Neuron (in vitro differentiated cells): ENCODE data around the gene MRPS12.
A peak's percentile ranks its signal among the peaks of the same experiment; 100 is the strongest.
"Not testable (repeated sequence)": the region's sequence is repeated elsewhere in the genome, so short reads cannot be mapped to it uniquely, and the experiment has no call there.

Experiments used
- H2AFZ ChIP-seq: one replicate; pipeline ENCODE4 v1.6.1; 2013; ENCODE audit warnings: low read depth, mild to moderate bottlenecking, inconsistent platforms, low read length, moderate library complexity
- H3K27me3 ChIP-seq: one replicate; pipeline ENCODE4 v1.6.1; 2013; ENCODE audit warnings: low read length; ENCODE audit not compliant: insufficient read depth
- H3K36me3 ChIP-seq: one replicate; pipeline ENCODE4 v1.6.1; 2013; ENCODE audit warnings: low read length; ENCODE audit not compliant: insufficient read depth
- H3K4me1 ChIP-seq: one replicate; pipeline ENCODE4 v1.6.1; 2013; ENCODE audit warnings: low read length; ENCODE audit not compliant: insufficient read depth
- H3K4me3 ChIP-seq: 2 replicates; pipeline ENCODE4 v1.5.1; 2013; ENCODE audit warnings: mild to moderate bottlenecking, low read length, moderate library complexity
- H3K9me3 ChIP-seq: one replicate; pipeline ENCODE4 v1.6.1; 2013; ENCODE audit warnings: low read length

MRPS12 gene

DNA sequence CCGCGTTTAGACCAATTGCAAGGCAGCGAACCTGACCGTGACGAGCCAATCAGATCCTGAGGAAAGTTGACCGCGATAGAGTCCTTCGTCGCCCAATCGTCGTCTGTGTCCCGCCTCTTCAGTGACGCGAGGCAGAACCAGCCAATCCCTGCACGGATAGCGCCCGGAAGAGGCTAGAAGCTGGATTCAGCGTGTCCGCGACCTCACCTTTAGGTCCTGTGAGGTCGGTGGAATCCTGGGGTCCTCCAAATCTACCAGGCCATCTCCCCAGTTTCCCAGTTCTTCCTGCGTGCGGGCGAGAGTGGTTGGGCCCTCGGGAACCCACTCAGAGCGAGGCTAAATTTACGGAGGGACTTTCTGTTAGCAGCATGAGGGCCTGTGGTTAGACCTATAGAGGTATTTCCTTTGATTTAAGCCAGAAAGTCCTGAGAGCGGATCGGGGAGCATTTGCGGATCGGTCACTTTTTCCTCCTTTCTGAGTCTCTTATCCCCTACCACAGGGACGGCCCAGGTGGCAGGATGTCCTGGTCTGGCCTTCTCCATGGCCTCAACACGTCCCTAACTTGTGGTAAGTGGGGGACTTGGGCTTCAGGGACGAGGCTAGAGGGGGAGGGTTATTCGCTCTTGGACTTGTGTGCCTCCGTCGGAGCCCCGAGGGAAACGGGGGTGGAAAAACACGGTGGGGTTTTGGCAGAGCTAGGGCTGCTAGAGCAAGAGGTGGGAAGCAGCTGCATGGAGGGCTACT is at the start of gene MRPS12:
MRPS12 (plus strand) TSS at position 169 of the 745 bp plus-strand sequence; CDS start at position 520, 351 bp downstream.
- Histone ChIP-seq H2AFZ (peak within 1 kb of the TSS; percentile 79), H3K4me1 (peaks cover 11% of the 10 kb centered on the region), H3K9me3 (peaks cover 4% of the 10 kb centered on the region), H3K27me3 (no peaks in the 10 kb centered on the region), H3K36me3 (peaks cover 18% of the 10 kb centered on the region), H3K4me3 (peak within 1 kb of the TSS; percentile 90)

DNA sequence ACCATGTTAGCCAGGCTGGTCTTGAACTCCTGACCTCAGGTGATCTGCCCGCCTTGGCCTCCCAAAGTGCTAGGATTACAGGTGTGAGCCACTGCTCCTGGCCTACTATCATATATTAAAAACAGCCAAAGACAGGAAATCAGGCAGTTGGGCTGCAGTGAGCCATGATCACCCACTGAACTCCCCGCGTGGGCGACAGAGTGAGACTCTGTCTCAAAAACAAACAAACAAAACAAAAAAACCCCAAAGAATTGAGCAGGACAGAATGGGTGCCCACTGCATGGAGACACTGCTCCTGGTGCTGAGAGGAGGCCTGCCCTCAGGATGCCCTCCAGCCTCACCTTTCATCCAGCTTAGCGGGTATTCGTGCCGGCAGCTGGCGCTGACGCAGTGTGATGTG is 47.5 kb upstream of the MRPS12 start:
- H3K36me3 ChIP-seq, result peaks cover 3% of the 10 kb centered on the region
- no peak overlapping the region for H2AFZ ChIP-seq
- H3K4me1 ChIP-seq, result no peaks in the 10 kb centered on the region
- no peaks in the 10 kb centered on the region for H3K9me3 ChIP-seq
- H3K27me3 ChIP-seq, result no peaks in the 10 kb centered on the region
- H3K4me3 ChIP-seq, result no peak overlapping the region

DNA sequence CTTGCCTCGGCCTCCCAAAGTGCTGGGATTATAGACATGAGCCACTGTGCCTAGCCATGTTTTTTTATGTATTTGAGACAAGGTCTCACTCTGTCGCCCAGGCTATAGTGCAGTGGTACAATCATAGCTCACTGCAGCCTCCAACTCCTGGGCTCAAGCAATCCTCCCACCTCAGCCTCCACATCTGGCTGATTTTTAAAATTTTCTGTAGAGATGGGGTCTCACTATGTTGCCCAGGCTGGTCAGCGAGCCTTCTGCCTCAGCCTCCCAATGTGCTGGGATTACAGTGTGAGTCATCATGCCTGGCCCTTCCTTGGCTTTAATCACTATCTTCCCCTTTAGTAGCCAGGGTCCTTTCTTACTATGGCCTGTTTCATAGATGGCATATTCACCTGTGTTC is 46.1 kb upstream of the MRPS12 start:
- H3K9me3 ChIP-seq, H3K4me1 ChIP-seq, H3K27me3 ChIP-seq, H3K4me3 ChIP-seq, H2AFZ ChIP-seq, H3K36me3 ChIP-seq: not testable (repeated sequence)

DNA sequence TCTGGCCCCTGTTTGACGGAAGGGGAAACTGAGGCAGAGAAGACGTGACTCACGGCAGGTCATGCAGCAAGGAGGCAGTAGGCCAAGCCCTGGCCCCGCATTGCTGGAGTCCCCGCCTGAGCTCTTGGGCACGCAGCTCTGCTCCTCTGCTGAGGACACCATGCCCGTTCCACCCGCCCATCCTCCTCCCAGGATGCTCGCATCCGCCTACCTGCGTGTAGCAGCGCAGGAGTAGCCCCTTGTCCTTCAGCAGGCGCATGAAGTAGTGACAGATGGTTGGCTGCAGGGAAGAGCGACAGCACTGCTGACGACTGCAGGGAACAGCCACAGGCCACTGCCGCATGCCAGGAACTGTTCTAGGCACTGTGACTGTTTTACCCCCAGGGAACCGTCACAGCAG is 41.9 kb upstream of the MRPS12 start:
- Histone ChIP-seq H3K9me3 (no peaks in the 10 kb centered on the region), H3K4me3 (no peak overlapping the region), H3K27me3 (no peaks in the 10 kb centered on the region), H3K36me3 (peaks cover 15% of the 10 kb centered on the region), H2AFZ (no peak overlapping the region), H3K4me1 (no peaks in the 10 kb centered on the region)

DNA sequence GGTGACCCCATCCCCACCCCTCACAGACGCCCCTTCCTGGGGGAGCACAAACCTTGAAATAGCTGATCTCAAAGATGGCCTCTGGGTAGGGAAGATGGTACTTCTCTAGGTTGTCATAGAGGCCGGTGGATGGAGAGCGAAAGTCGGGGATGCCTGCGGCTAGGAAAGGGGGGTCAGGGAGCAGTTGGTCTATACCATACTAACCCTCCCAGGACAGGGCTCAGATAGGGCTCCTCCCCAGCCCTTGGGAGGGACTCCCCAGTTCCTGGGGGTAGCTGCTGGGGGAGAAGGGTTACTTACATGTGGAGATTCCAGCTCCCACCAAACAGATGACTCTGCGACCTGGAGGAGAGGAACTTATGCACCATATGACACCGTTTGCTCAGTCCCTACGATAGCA is 40.9 kb upstream of the MRPS12 start:
- no peaks in the 10 kb centered on the region for H3K9me3 ChIP-seq
- peaks cover 15% of the 10 kb centered on the region for H3K36me3 ChIP-seq
- no peaks in the 10 kb centered on the region for H3K27me3 ChIP-seq
- H2AFZ ChIP-seq, result no peak overlapping the region
- H3K4me3 ChIP-seq, result no peak overlapping the region
- H3K4me1 ChIP-seq, result no peaks in the 10 kb centered on the region

DNA sequence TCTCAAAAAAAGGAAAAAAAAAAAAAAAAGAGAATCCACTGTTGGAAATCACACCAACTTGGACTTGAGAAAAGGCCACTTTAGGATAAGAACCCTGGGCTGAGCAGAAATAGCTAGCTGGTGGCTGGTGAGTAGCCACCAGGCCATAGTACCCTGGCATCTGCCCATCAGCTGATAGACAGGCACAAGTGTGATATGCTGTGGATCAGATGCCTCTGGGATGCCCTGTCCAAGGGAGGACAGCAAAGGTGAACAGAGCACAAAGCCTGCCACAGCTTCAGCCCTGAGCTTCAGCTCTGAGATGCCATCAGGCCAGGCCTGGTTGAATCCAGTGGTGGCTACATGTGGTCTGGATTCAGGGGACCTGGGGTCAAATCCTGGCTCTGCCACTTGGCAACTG is 40.1 kb upstream of the MRPS12 start:
- H3K36me3 ChIP-seq, result peaks cover 15% of the 10 kb centered on the region
- no peaks in the 10 kb centered on the region for H3K9me3 ChIP-seq
- no peak overlapping the region for H3K4me3 ChIP-seq
- no peaks in the 10 kb centered on the region for H3K4me1 ChIP-seq
- no peak overlapping the region for H2AFZ ChIP-seq
- H3K27me3 ChIP-seq, result no peaks in the 10 kb centered on the region

DNA sequence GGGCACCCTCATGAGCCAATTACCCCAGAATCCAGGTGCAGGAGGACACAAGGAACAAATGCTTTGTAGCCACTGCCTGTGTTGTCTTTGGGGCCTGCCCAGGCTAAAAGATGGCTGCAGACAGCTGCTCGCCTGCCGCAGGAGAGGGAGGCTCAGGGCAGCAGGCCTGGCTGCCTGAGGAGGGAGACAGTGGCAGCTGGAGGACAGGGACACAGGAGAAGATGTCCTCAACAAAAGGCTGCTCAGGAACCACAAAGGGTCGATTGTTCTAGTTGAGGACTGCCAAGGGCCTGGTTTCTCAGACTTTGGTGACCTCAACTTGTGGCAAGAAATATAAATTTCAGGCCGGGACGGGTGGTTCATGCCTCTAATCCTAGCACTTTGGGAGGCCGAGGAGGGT is 39.0 kb upstream of the MRPS12 start:
- no peak overlapping the region for H2AFZ ChIP-seq
- H3K4me3 ChIP-seq, result no peak overlapping the region
- no peaks in the 10 kb centered on the region for H3K9me3 ChIP-seq
- H3K27me3 ChIP-seq, result no peaks in the 10 kb centered on the region
- peaks cover 15% of the 10 kb centered on the region for H3K36me3 ChIP-seq
- H3K4me1 ChIP-seq, result no peaks in the 10 kb centered on the region

DNA sequence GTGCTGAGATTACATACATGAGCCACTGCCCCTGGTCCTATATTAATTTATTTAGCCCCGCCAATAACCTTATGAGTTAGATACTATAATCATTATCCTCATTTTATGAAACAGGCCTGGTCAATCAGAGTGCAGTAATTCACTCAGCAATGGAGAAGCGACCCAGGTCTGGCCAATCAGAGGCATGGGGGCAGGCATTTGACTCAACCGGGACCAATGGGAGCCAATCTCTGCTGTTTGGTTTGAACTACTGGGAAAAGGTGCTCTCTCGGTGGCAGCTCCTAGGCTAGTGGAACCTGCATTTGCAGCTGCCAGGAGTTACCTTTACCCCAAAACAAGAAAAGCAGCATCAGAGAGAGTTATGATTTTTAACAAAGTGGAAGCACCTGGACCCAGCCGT is 37.9 kb upstream of the MRPS12 start:
- H3K9me3 ChIP-seq, result no peaks in the 10 kb centered on the region
- no peak overlapping the region for H2AFZ ChIP-seq
- H3K36me3 ChIP-seq, result peaks cover 15% of the 10 kb centered on the region
- no peaks in the 10 kb centered on the region for H3K27me3 ChIP-seq
- no peak overlapping the region for H3K4me3 ChIP-seq
- no peaks in the 10 kb centered on the region for H3K4me1 ChIP-seq

DNA sequence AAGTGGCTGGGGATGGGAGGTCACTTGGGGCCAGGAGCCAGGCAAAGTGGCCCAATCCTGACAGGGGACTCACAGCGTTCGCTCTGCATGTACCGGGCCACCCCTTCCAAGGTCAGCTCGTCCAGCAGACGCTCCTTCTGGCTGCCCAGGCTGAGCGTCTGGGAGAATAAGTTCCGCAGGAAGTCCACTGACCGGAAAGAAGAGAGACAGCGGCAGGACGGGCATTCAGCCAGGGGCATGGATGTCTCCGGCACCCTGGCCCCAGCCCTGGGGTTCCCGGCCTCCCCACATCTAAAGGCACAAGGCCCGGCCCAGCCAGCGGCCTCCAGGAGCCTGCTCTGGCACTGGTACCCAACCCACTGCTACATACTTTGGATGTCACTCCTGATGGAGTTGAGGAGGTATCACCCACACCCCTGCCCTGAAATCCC is 37.4 kb upstream of the MRPS12 start:
- Histone ChIP-seq H3K9me3 (no peaks in the 10 kb centered on the region), H3K36me3 (peaks cover 15% of the 10 kb centered on the region), H3K4me1 (no peaks in the 10 kb centered on the region), H2AFZ (no peak overlapping the region), H3K27me3 (no peaks in the 10 kb centered on the region), H3K4me3 (no peak overlapping the region)

DNA sequence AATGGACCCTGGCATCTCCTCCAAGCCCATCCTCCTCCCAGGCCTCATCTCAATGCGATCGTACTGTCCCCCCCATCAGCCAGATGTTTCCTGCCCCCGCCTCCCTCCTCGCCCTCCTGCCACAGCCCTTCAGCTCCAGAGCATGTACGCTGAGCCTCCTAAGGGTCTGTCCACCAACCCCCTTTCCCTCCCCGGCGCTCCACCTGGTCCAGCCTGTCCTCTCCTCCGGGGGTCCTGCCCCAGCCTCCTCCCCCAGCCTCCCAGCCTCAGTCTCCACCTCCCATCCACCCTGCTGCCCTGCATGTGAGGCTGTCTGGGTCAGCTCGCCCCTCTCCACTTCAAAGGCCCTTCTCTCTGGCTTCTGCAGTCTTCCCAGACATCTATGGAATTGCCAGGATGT is 35.8 kb upstream of the MRPS12 start:
- no peaks in the 10 kb centered on the region for H3K9me3 ChIP-seq

DNA sequence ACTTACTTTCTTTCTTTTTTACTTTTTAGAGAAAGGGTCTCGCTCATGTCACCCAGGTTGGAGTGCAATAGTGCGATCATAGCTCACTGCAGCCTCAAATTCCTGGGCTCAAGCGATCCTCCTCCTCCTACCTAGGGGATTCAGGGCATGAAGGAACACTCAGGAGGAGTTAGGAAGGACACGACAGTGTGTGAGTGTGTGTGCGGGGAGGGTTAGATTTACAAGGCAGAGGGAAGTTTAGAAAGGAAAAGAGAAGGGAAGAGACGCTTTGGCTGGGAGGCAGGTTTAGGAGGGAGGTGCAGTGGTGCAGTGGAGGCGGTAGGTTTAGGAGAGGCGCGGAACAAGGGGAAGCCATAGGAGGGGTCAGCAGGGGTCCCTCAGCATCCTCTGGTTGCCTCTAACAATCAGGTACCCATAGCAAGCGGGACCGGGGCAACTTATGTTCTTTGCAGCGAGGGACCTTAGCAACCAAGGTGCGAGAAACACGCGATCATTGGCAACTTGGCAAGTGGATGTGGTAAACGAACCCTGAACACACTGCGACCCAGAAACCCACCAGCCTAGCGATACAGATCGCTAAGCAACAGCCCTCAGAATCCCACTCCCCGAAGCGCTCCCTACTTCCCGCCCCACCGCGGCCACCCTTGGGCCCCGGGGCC is 31.8 kb upstream of the MRPS12 start:
- Histone ChIP-seq H3K4me1 (peaks cover 10% of the 10 kb centered on the region), H3K36me3 (no peaks in the 10 kb centered on the region), H3K27me3 (no peaks in the 10 kb centered on the region), H2AFZ (peak overlapping the region; percentile 69), H3K9me3 (no peaks in the 10 kb centered on the region), H3K4me3 (peak overlapping the region; percentile 74)

More for the DNA sequence above, 35.8 kb upstream of the MRPS12 start:
- H2AFZ ChIP-seq, result no peak overlapping the region
- H3K27me3 ChIP-seq, result no peaks in the 10 kb centered on the region
- H3K36me3 ChIP-seq, result peaks cover 2% of the 10 kb centered on the region
- H3K4me1 ChIP-seq, result peaks cover 6% of the 10 kb centered on the region
- H3K4me3 ChIP-seq, result no peak overlapping the region

DNA sequence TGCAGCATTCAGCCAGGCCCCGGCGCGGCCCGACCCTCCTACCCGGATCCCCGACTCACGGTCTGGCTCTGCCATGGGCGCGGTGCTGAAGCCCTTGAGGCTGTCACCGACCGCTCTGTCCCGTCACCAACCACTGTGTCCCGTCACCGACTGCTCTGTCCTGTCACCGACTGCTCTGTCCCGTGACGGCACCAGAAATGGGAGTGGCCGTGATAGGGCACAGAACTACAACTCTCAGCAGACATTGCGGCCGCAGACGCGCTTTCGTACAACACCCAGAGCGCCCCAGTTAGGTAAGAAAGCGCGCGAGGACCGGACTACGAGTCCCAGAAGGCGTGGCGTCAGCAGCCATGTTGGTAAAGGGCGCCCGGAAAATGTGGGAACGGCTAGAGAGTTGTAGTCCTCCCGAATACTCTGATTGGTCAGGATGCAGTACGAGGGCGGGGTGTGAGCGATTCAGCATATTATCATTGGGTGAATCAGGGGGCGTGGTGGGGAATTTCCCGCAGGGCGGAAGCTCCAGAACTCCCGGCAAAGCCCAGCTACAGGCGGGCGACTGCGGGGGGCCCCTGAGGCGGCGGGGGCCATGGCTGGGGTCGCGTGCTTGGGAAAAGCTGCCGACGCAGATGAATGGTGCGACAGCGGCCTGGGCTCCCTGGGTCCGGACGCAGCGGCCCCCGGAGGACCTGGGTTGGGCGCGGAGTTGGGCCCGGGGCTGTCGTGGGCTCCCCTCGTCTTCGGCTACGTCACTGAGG is 31.1 kb upstream of the MRPS12 start, which contains the start of the genes NFKBIB and SIRT2:
NFKBIB (plus strand) TSS at position 523 of the 755 bp plus-strand sequence; CDS start at position 587, 64 bp downstream.
SIRT2 (minus strand) TSS at position 172 of the 755 bp plus-strand sequence; CDS start at position 75, 97 bp downstream.
- no peaks in the 10 kb centered on the region for H3K9me3 ChIP-seq
- no peaks in the 10 kb centered on the region for H3K36me3 ChIP-seq
- H3K27me3 ChIP-seq, result no peaks in the 10 kb centered on the region
- peak within 1 kb of the TSS; percentile 74 for H3K4me3 ChIP-seq
- H2AFZ ChIP-seq, result peak within 1 kb of the TSS; percentile 81
- peaks cover 10% of the 10 kb centered on the region for H3K4me1 ChIP-seq

DNA sequence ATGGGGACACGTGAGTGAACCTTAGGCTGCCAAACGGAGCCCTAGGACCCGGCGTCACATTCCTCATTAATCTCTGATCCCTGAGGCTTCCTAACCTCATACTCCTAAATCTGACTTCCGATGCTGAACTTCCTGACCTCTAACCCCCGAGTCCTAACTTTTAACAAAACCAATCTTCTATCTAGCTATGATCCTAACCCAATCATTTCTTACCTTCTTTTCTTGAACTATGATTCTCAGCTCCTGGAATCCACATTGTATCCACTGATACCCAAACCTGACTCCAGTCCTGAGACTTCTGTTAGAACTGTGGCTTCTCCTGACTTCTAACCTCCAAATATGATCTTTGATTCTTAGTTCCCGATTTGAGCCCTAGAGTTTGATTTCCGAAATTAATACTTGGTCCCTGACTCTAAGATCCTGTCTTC is 30.5 kb upstream of the MRPS12 start:
- peak overlapping the region; percentile 81 for H2AFZ ChIP-seq
- peak overlapping the region; percentile 74 for H3K4me3 ChIP-seq
- H3K27me3 ChIP-seq, result no peaks in the 10 kb centered on the region
- H3K4me1 ChIP-seq, result peaks cover 10% of the 10 kb centered on the region
- H3K9me3 ChIP-seq, result no peaks in the 10 kb centered on the region
- H3K36me3 ChIP-seq, result no peaks in the 10 kb centered on the region
